Lung microvascular endothelial cell (primary cell): Measurements from ENCODE around the gene ARID5B. TPM values are rescaled to one million over a fixed set of nuclear protein-coding genes. Genes with fewer than 3 reads are reported as not detected.

Experiments
- DNase-seq, 2 donors: peaks; one replicate each; pipeline versions ENCODE4 v3.0.0 to v3.0.0-alpha.2; 2010; ENCODE audit warnings: low read depth in 2 of 2
- total RNA-seq: library from RNA; depleted of rRNA; stranded (reverse); fragments of >200 nt; gene quantifications from 2 replicates; pipeline ENCODE4 v1.2.1, GENCODE V29; 2014

ARID5B gene
- total RNA-seq, 1 donor from 2014 or later: 16.1 TPM

DNA sequence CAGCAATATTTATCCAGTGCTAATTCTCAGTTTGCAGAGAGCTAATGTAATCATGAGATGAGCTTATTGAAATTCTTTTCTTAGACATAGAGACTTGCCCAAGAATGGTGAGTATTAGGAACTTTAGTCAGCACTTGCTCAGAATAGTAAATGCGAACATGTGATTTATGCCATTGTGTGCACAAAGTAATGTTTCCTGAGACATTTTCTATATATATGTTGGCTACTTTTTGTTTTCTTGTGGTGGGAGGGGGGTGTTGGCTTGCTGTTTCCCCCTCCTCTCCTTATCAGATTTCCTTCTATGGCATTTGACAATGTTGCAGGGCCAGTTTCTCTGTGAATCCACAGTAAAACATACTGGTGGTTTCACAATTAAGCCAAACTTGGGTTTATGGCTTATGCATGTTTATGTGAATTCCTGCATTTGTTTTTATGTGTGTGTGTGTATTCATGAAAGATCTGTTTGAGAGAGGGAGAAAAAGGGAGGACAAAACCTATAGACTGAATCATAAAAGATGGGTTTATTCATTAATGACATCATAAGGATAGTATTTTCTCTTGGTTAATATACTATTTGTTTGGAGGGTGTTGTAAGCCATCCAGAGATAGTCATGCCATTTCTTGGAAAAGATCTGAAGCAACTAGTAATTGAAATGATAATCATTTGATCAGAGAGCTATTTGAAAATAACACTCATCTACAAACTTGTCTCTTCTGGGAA is 36.3 kb downstream of the ARID5B start:
- peak in 1 of 2 donors; percentile 71 for DNase-seq

GRCh38 chr10:61939902-61940301 is 38.4 kb downstream of the ARID5B start:
- no peak for DNase-seq

DNA sequence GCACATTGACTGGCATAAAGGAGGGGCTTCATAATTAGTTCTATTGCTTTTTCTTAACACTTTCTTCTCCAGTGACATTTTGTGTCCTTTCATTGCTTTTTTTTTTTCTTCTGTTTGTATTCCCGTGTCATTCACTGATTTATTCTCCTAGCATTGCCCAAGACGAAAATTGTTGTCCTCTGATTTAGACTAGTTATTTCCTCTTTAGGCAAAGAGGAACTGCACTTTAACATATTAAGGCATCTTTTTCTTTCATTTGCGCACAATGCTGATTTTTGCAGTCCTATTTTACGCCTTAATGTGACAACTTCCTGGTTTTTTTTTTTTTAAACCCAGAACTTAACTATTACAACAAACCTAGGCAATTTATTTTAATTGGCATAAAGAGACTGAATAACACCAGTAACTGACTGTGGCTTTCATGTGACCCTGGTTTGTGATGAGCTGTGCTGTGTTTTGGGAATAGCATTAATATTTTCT is 39.7 kb downstream of the ARID5B start:
- DNase-seq: no peak

DNA sequence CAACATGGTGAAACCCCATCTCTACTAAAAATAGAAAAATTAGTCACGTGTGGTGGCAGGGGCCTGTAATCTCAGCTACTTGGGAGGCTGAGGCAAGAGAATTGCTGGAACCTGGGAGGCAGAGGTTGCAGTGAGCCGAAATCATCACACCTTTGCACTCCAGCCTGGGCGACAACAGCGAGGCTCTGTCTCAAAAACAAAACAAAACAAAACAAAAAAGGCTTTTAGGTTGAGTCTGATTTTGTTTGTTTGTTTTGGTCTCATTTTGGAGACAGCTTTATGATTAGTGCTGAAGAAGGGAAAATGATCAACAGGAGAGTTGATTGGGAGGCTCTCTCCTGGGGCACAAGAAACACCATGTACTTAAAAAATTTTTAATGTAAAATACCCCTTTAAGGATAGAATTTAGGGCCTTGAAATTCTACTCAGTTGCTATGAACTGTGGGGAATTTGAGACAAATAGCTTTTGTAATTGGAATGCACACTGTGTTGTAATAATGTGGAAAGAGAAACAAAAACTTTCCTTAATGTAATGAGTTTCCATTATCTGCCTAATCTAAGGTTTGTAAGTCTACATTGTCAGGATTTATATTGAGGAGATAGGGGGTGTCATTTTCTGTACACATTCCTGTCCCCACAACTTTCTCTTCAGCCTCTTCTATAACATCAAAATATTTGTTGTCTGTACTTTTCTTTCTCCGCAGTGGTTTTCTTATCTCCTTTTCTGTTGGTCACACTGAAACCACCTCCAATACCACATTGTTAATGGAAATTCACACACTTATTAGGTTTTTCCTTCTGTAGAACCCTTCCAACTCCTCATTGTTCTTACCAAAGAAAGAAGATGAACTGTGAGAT is 41.3 kb downstream of the ARID5B start:
- DNase-seq: peak; percentile 20 to 68

DNA sequence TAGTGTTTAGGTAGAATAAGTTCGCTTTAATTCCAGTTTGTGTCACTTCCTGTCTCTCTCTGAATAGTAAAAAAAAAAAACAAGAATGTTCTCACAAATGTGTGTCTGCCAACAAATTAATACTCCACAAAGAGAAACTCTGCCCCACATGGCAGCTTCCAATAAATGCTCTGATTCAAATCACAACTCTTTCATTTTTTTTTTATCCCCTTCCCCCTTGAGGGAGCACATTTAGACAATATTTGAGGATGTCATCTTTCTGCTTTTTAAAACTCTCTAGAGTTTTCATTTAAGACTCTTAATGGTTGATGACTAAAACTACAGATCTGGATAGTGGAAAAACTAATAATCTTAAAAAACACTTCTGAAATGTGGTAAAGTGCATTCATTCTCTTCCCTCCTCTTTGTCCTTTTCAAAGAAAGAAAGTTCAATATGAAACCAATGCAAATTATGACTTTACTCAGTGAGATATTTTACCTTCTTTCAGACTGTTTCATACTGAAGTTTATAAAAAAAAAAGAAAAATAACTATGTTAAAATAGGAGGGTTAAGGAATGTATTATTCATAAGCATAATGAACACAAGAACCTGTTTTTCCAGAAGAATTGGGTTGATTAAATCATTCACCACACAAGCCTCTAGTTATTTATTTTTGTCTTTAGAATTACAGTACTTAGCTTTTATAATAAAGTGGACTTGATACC is 42.3 kb downstream of the ARID5B start:
- DNase-seq: peak; percentile 81 to 89

GRCh38 chr10:61944410-61945147 is 43.1 kb downstream of the ARID5B start:
- no peak for DNase-seq

GRCh38 chr10:61949687-61950086 is 48.2 kb downstream of the ARID5B start:
- DNase-seq: no peak

GRCh38 chr10:61950449-61951143 is 49.1 kb downstream of the ARID5B start:
- no peak for DNase-seq

DNA sequence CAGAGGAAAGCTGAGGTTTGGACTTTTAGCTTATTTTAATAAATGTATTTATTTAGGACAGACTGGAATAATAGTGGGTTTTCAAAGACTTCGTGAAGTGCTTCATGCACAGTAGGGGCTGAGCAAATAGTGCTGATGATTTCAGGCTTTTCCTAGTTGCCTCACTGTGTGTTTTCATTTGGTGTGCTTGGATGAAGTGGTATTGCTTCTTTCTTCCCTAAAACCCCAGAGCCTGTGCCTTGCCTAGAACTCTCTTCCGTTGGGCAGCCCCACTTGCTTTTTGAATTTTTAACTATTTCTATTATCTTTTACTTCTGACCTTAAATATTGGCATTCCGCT is 49.6 kb downstream of the ARID5B start:
- no peak for DNase-seq

DNA sequence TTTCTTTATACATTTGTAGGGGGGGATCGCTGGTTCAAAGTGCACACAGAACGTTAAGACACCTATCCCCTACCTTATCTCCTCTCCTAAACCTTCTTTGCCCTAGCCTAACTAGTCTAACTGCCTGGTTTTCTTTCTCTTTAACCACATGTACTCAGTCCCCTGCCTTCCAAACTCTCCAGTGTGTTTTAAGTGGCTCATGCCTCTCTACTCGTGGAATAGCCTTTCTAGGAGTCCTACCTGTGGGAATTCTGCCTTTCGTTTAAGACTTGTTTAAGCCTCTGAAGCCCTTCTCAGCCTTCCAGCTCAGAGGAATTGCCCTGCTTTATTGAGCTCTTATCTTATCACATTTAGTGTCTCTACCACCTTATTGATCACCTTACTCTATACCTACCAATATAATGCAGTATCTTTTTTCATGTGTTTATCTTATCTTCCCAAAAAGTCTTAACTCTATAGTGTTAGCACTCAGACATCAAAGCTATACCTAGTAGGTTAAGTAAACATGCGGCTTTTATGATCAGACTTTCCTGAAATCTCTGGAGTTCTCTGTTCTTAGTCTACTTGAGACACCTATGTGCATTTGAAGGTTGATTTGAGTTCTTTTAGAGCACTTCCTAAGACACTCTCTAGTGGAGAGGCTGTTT is 50.7 kb downstream of the ARID5B start:
- DNase-seq: no peak

- DNase-seq: peak in 1 of 2 donors; percentile 40
These were observed 51.7 kb downstream of the ARID5B start for GRCh38 chr10:61953183-61953582.

GRCh38 chr10:61957806-61958205 is 56.3 kb downstream of the ARID5B start:
- DNase-seq: no peak

DNA sequence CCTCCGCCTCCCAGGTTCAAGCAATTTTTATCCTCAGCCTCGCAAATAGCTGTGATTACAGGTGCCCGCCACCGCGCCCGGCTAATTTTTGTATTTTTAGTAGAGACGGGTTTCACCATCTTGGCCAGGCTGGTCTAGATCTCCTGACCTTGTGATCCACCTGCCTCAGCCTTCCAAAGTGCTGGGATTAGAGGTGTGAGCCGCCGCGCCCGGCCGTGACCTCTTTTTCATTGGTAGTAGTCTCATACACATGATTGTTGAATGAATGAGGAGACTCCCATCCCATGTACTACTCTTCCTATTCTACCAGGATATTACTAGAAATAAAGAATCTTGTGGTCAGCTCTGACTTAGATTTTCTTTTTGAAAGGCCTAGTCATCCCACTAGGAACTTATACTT is 56.8 kb downstream of the ARID5B start:
- DNase-seq: no peak

DNA sequence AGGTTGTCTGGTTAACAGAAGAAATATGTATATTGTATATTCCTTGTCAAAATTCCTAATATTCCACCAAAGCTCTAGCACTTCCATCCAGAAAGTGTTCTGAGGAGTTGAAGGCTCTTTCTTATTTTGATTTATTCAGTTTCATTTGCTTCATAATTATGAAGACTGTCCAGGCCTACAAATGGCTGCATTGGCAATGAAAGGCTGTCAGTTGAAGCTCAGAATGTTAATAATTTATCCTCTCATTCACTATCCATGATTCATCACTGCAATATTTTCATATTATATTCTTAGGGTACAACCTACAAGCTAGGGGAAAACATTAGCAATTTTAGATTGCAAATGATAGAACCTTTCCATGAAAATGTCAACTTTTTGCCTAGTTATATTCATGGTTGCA is 57.3 kb downstream of the ARID5B start:
- no peak for DNase-seq

DNA sequence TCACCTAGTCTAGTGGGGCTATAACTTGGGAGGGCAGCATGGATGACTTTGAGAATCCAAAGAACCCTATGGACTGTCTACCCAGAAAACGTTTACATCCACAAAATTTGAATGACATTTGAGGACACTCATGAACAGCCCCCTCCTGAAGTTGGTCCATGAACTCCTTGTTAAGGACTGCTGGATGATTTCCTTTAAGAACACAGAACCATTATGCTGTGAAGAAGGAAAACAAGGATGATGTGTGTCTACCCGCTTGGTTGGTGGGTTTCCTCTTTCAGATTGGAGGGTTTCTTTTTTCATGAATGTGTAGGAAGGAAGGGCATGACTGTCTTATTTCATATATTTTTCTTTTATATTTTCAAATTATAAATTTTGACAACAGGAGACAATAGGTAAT is 58.3 kb downstream of the ARID5B start:
- no peak for DNase-seq

DNA sequence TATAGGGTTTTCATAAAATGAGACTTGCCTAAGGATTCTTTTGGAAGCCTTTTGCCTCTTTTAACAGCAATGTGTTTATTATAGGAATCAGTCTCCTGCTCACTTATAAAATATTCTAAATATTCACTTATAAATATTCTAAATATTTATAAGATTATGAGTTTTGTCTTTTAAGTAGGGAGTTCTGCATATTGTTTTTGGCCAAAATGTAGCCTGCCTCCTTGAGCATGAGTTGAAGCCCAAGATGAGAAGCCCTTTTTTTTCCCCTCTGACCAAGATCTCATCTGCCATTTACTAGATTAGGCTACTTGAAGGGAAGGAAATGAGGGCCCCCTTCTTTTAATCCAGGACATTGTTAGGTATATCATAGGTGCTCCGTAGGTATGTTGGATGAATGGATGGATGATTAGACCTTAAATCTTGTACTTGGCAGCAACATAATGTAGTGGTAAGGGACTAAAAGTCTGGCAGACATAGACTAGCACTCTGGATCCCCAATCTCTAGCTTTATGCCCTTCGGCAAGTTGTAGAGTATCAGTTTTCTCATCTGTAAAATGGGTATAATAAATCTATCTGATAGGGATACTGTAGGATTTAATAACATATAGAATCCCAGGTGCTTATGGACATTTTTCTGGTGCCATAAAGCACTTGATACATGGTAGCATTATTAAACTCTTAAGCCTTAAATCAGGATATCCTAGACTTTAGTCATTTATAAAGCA is 59.1 kb downstream of the ARID5B start:
- no peak for DNase-seq

DNA sequence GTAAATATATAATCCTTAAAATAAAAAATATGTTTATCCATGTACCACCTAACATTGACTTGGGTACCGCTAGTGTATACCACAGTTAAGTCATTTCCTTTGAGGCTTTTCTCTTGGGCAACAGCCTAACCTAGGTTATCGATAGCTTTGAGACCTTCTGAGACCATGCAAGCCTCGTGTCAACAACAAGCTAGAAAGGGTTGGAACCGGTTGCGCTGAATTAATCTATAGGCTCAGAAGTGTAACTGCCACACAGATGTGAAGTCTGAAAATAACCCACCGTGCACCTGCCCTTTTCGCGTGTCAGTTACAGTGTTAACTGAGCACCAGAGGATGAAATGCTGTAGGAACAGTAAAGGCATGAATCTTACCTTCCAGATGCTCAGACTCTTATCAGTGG is 59.8 kb downstream of the ARID5B start:
- DNase-seq: no peak

- DNase-seq: no peak
These were observed 61.5 kb downstream of the ARID5B start for GRCh38 chr10:61962971-61963370.

DNA sequence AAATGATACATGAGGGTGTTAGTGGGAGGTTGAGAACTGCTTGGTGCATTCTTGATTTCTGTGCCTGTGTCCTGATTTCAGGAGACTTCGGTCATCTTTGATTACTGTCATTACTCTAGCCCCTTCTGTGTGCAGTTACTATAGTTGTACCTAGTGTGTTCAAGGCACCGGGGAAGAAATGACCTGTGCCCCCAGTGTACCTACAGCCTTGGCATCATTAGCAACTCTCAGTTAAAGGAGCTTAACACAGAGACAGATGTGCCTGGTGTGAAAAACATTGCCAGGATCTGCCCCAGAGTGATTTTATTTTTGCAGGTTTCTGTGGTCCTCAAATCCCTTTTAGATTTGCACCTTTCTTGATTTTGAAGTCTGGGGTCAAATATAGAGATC is 62.2 kb downstream of the ARID5B start:
- no peak for DNase-seq
